A549 treated with CpdA at 1 μM for 4 hours (cell line): ENCODE results near the gene USH1G. TPM values are rescaled to one million over a fixed set of nuclear protein-coding genes. Genes with fewer than 3 reads are reported as not detected.

Experiments
- total RNA-seq: library from RNA; stranded (reverse); fragments of 200-300 nt; extraction: Qiagen RNA extraction; gene quantifications from 5 replicates; pipeline ENCODE4 v1.2.3, GENCODE V29; 2022; ENCODE audit warnings: low read depth

The USH1G gene
- 0.02 to 0.12 TPM (median 0.08 TPM) in 4 of 5 replicates, not detected in the other for total RNA-seq

GRCh38 chr17:74922694-74923537, at the start of gene USH1G:
USH1G (minus strand) TSS chr17:74923255; CDS start chr17:74923073, 182 bp downstream.

DNA sequence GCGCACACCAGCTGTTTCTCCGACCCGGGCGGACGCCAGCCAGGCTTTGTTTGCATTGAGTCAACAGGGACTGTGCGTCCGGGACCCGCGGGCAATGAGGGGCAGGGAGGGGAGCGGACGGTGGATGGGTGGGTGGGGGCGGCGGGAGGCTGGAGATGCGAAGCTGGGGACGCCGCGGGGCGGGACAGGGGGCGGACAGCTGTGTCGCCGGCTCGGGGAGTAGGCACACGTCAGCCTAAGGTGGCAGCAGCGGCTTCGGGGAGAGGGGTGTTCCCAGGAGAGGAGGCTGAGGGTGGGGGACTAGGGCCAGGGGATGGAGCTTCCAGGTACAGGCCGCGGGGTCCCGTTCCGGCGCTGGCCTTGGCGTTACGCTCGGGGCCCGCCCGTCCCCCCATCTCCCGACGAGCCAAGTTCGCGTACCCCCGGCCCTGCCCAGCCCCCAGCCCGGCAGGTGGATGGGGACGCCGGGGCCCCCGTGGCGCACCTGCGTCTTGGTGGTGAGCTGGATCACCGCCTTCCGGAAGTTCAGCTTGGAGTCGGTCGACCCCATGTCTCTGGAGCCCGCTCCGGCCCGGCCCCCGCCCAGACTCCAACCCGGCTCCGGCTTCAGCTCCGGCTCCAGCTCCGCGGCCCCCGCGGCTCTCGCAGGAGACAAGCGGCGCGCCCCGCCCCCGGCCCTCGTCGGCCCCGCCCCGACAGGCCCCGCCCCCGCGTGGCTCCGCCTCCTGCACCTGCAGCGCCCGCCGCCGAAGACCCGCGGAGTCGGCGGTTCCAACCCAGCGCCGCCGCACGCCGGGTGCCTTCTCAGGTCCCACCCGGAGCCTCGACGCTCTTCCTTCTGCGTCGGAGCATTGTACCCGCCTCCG, 49.3 kb upstream of the USH1G start, which contains the start of gene HID1:
TSS of gene HID1 (minus strand) at position 653 of the 866 bp plus-strand sequence. CDS start at position 550, 103 bp downstream.

GRCh38 chr17:74935585-74936469, 12.8 kb upstream of the USH1G start, which contains the start of gene OTOP3:
OTOP3 (plus strand) TSS chr17:74935898; CDS start chr17:74935922, 24 bp downstream.

DNA sequence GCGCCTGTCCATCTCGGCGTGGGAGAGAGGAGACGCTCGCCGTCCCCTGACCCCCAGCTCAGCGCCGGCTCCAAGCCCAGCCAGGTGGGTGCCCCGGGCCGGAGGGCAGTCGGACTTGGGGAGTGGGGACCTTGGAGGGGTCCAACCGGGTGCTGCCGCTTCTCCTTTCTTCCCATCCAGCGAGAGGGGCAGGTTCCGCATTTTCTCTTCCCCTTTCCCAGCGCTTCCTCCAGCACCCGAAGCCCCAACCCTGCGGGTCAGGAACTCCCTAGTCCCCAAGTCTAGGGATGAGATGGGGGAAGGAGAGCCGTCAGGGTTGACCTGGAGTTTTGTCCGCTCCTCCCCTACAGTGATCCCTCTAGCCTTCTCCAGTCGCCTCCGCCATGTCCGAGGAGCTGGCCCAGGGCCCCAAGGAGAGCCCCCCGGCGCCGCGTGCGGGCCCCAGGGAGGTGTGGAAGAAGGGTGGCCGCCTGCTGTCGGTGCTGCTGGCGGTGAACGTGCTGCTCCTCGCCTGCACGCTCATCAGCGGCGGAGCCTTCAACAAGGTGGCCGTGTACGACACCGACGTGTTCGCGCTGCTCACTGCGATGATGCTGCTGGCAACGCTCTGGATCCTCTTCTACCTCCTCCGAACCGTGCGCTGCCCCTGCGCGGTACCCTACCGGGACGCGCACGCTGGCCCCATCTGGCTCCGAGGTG, 1.3 kb upstream of the USH1G start, which contains the start of gene OTOP2:
TSS of gene OTOP2 (plus strand) at position 24 of the 699 bp plus-strand sequence. CDS start at position 384, 360 bp downstream.

DNA sequence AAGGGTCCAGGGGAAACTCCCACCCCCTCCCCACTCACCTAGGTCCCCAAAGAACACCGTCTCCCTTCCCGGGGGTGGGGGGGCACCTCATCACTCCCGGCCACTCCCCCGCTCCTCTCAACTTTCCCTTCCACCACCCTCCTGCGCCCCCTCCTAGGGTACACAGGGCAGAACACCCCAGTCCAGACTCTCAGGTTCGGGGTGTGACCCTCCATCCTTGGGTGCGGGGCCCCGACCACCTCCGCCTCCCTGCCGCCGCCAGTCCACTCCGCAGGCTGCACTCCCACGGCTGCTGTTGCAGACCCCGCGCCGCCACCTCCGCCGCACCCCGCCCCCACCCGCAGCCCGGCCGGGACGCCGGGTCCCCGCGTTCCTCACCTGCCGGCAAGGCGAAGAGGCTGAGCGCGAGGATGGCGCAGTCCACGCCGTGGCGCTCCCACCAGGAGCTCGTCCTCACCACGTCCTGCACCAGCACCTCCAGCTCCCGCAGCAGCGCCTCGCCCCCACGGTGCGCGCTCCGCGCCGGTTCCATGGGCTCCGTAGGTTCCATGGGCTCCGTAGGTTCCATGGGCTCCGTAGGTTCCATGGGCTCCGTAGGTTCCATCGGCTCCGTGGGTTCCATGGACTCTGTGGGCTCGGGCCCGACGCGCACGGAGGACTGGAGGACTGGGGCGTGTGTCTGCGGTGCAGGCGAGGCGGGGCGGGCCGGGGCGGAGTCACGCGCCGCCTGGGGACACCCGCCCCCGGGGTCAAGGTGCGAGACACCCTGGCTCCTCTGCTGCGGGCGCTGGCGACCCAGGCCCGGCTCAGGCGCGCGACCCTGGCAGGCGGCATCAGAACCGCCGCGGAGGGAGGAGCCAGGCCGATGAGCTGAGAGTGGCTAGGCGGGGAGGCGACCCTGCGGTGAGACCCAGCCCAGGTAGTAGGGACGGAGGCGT, 29.8 kb downstream of the USH1G start, which contains the start of gene FADS6:
TSS of gene FADS6 (minus strand) at position 660 of the 938 bp plus-strand sequence. CDS start at position 622, 38 bp downstream.

GRCh38 chr17:74872313-74873036, 50.6 kb downstream of the USH1G start, which contains the start of gene FDXR:
FDXR (minus strand) TSS chr17:74872994; CDS start chr17:74872944, 50 bp downstream.

Other genes starting within 250 kb of the USH1G start
- gene CD300LF, start 210.3 kb downstream of the USH1G start, total RNA-seq = not detected in 5 replicates
- gene RAB37, start 186.0 kb downstream of the USH1G start, total RNA-seq = 1.0 to 1.6 TPM (median 1.1 TPM) in 5 replicates
- 31.8 to 50.4 TPM (median 46.4 TPM) in 5 replicates for gene NHERF1, start 174.6 kb downstream of the USH1G start, total RNA-seq
- 50.8 to 65.8 TPM (median 54.7 TPM) in 5 replicates for gene NAT9, start 146.9 kb downstream of the USH1G start, total RNA-seq
- 0.22 to 0.71 TPM (median 0.25 TPM) in 5 replicates for gene GRIN2C, start 63.4 kb downstream of the USH1G start, total RNA-seq
- 47.7 to 70.8 TPM (median 64.3 TPM) in 5 replicates for gene FDXR, start 50.3 kb downstream of the USH1G start, total RNA-seq
- gene FADS6, start 29.6 kb downstream of the USH1G start, total RNA-seq = not detected in 5 replicates
- 0.06 to 0.17 TPM (median 0.08 TPM) in 4 of 5 replicates, not detected in the other for gene OTOP2, start 1.0 kb upstream of the USH1G start, total RNA-seq
- gene OTOP3, start 12.6 kb upstream of the USH1G start, total RNA-seq = not detected in 5 replicates
- 6.6 to 8.5 TPM (median 7.2 TPM) in 5 replicates for gene HID1, start 49.5 kb upstream of the USH1G start, total RNA-seq
- gene CDR2L, start 64.4 kb upstream of the USH1G start, total RNA-seq = 33.1 to 46.8 TPM (median 45.6 TPM) in 5 replicates
- gene MRPL58, start 89.4 kb upstream of the USH1G start, total RNA-seq = 77.1 to 83.4 TPM (median 81.1 TPM) in 5 replicates
- 479 to 548 TPM (median 503 TPM) in 5 replicates for gene ATP5PD, start 123.7 kb upstream of the USH1G start, total RNA-seq
- gene KCTD2, start 124.0 kb upstream of the USH1G start, total RNA-seq = 27.8 to 28.7 TPM (median 27.9 TPM) in 5 replicates
- gene SLC16A5, start 164.7 kb upstream of the USH1G start, total RNA-seq = 20.6 to 29.3 TPM (median 26.9 TPM) in 5 replicates
- 17.8 to 22.6 TPM (median 18.7 TPM) in 5 replicates for gene ARMC7, start 186.7 kb upstream of the USH1G start, total RNA-seq
- gene NT5C, start 208.5 kb upstream of the USH1G start, total RNA-seq = 87.9 to 130 TPM (median 123 TPM) in 5 replicates
- 746 to 889 TPM (median 834 TPM) in 5 replicates for gene JPT1, start 231.3 kb upstream of the USH1G start, total RNA-seq